COR-L47 (cell line): ENCODE results near the gene GDF7.
A peak's percentile ranks its signal among the peaks of the same experiment; 100 is the strongest.

Experiments
- DNase-seq: peaks from one replicate; lab custom pipeline; 2025; lab: John Stamatoyannopoulos, UW

Gene GDF7

GRCh38 chr2:20645301-20645701 is 21.6 kb upstream of the GDF7 start:
- no peak for DNase-seq

- no peak for DNase-seq
These were observed 21.2 kb upstream of the GDF7 start for GRCh38 chr2:20645761-20646160.

- DNase-seq, result no peak
These were observed 20.5 kb upstream of the GDF7 start for GRCh38 chr2:20646446-20646845.

GRCh38 chr2:20647211-20647610 is 19.7 kb upstream of the GDF7 start:
- DNase-seq, result no peak

- peak; percentile 37 for DNase-seq
These were observed 19.2 kb upstream of the GDF7 start for GRCh38 chr2:20647738-20648137.

GRCh38 chr2:20648206-20648605 is 18.7 kb upstream of the GDF7 start:
- DNase-seq, result no peak

GRCh38 chr2:20648831-20649230 is 18.1 kb upstream of the GDF7 start:
- no peak for DNase-seq

- DNase-seq, result no peak
These were observed 17.4 kb upstream of the GDF7 start for GRCh38 chr2:20649576-20649975.

GRCh38 chr2:20649976-20650375 is 17.0 kb upstream of the GDF7 start:
- no peak for DNase-seq

- peak; percentile 58 for DNase-seq
These were observed 16.5 kb upstream of the GDF7 start for GRCh38 chr2:20650393-20650876.

GRCh38 chr2:20650877-20651730 is 15.8 kb upstream of the GDF7 start, which contains the start of gene HS1BP3:
Gene HS1BP3 (minus strand): TSS chr2:20651098. CDS start chr2:20651063, 35 bp downstream.
- peak; percentile 74 for DNase-seq

- no peak for DNase-seq
These were observed 15.2 kb upstream of the GDF7 start for GRCh38 chr2:20651731-20652099.

- DNase-seq, result no peak
These were observed 14.8 kb upstream of the GDF7 start for GRCh38 chr2:20652141-20652540.

- DNase-seq, result no peak
These were observed 14.0 kb upstream of the GDF7 start for GRCh38 chr2:20652673-20653575.

GRCh38 chr2:20653695-20654534 is 13.0 kb upstream of the GDF7 start:
- no peak for DNase-seq

- DNase-seq, result no peak
These were observed 12.5 kb upstream of the GDF7 start for GRCh38 chr2:20654535-20654813.

GRCh38 chr2:20656561-20656960 is 10.4 kb upstream of the GDF7 start:
- DNase-seq, result no peak

GRCh38 chr2:20657522-20658235 is 9.3 kb upstream of the GDF7 start:
- no peak for DNase-seq

- DNase-seq, result no peak
These were observed 6.2 kb upstream of the GDF7 start for GRCh38 chr2:20660506-20661420.
